ENCODE measurements around the gene ZNF598.

DNA sequence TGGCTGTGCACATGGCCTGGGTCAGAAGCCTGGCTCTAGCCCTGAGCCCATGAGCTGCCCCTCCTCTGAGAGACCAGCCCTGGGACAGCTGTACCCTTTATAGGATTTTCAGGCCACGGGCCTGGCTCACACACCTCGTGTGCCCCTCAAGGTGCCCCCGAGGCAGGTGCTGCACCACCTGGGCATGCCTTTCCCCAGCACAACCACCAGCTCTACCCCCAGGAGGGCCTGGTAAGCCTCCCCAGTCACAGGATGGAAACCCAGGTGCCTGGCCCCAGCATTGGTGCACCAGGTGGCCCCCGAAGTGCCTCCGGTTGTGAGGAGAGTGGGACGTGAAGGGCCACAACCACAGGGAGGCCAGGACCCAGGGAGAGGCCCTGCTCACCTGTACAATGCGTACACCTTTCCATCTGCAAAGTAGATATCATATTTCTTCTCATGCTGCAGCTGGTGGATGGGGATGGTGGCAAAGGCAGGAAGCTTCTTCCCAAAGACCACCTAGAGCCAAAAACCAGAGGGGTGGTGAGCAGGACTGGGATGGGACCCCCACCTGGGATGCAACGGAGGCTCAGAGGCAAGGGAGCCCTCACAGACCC lies 6.3 kb downstream of the ZNF598 start:
- no peak for TF ChIP-seq FOXM1 (IDR thresholded peaks at IDR 0.05; ENCODE audit: borderline replicate concordance)
- no peak for TF ChIP-seq LEF1 (IDR thresholded peaks at IDR 0.05; ENCODE audit: borderline replicate concordance)
- TF ChIP-seq BHLHE40 (IDR thresholded peaks at IDR 0.05; ENCODE audit: borderline replicate concordance), result no peak
- no peak for TF ChIP-seq TARDBP (IDR thresholded peaks at IDR 0.05)
- no peak for TF ChIP-seq SP1 (IDR thresholded peaks at IDR 0.05)
- no peak for TF ChIP-seq ARNT (IDR thresholded peaks at IDR 0.05)
- no peak for TF ChIP-seq NFRKB (IDR thresholded peaks at IDR 0.05)
